Endothelial cell (in vitro differentiated cells): ENCODE measurements around the gene DRD2. TPM values are rescaled to one million over a fixed set of nuclear protein-coding genes. Genes with fewer than 3 reads are reported as not detected.

Experiments used
- DNase-seq: peaks from one replicate; pipeline ENCODE4 v3.0.0; 2021; ENCODE audit warnings: low spot score
- H3K27ac Mint-ChIP-seq: one replicate; pipeline ENCODE4 v1.8.0; 2021; ENCODE audit warnings: mixed read lengths, inconsistent platforms; ENCODE audit not compliant: unreplicated experiment
- H3K27me3 Mint-ChIP-seq: one replicate; pipeline ENCODE4 v1.8.0; 2021; ENCODE audit warnings: mild to moderate bottlenecking, moderate library complexity, mixed read lengths, inconsistent platforms; ENCODE audit not compliant: unreplicated experiment
- H3K36me3 Mint-ChIP-seq: one replicate; pipeline ENCODE4 v1.8.0; 2021; ENCODE audit warnings: mild to moderate bottlenecking, low read depth, mixed read lengths, inconsistent platforms; ENCODE audit not compliant: unreplicated experiment
- H3K4me1 Mint-ChIP-seq: one replicate; pipeline ENCODE4 v1.8.0; 2021; ENCODE audit warnings: mild to moderate bottlenecking, mixed read lengths, inconsistent platforms; ENCODE audit not compliant: unreplicated experiment
- H3K4me3 Mint-ChIP-seq: one replicate; pipeline ENCODE4 v1.8.0; 2021; ENCODE audit warnings: mild to moderate bottlenecking, mixed read lengths, inconsistent platforms; ENCODE audit not compliant: unreplicated experiment
- H3K9me3 Mint-ChIP-seq: one replicate; pipeline ENCODE4 v1.8.0; 2021; ENCODE audit warnings: mixed read lengths, inconsistent platforms; ENCODE audit not compliant: unreplicated experiment
- microRNA-seq: library from miRNA; unstranded; fragments of <30 nt; microRNA quantifications from one replicate; pipeline ENCODE4, GENCODE V29; 2020; ENCODE audit not compliant: unreplicated experiment
- total RNA-seq: library from RNA; stranded (reverse); fragmentation: NEBNext Ultra II Directional; extraction: Animal tissue kit (Norgen Biotek cat#: 25700); gene quantifications from one replicate; pipeline ENCODE4 v1.2.1, GENCODE V29; 2021; ENCODE audit not compliant: unreplicated experiment
- TF ChIP-seq, protein P1 (sequence below): fragments of 200-600 bp; sonication (generic); IDR thresholded peaks from one replicate; pipeline ENCODE4 v1.5.0; 2021; ENCODE audit warnings: antibody characterized with exemption; ENCODE audit not compliant: unreplicated experiment

DRD2 gene
- total RNA-seq, 1 donor from 2014 or later, result 1.3 TPM

DNA sequence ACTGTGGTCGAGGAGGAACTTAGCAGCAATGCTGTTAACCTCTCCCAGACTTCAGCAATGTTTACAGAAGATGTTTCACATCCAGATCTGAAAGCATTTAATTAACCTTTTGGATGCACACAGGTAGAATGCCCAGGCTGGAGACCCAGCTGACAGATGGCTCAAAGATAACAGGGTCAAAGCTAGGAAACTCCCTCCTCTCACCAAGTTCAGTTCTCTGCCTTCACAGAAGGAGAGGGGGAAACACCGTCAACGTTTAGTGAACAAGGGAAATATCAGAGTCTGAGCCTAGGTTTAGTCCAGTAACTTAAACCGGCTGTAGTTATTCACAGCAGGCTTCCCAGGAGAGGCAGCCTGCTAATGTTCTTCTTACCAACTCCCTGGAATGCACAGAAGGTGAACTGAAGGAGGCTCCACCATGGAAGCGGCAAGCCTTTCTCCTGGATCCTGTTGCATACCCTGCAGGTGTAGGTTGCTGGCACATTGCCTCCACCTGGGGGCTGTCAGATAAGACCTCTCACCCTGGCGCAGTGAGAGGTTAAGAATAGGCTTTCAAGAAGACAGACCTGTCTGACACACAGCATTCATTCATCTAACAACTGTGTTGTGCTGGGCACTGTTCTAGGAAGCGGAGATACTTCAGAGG lies 111.1 kb downstream of the DRD2 start:
- peaks cover 7% of the 10 kb centered on the region for H3K36me3 Mint-ChIP-seq
- DNase-seq, result no peak
- H3K9me3 Mint-ChIP-seq, result no peaks in the 10 kb centered on the region
- peaks cover 5% of the 10 kb centered on the region for H3K27me3 Mint-ChIP-seq
- peaks cover 28% of the 10 kb centered on the region for H3K4me1 Mint-ChIP-seq
- TF ChIP-seq, protein P1, sequence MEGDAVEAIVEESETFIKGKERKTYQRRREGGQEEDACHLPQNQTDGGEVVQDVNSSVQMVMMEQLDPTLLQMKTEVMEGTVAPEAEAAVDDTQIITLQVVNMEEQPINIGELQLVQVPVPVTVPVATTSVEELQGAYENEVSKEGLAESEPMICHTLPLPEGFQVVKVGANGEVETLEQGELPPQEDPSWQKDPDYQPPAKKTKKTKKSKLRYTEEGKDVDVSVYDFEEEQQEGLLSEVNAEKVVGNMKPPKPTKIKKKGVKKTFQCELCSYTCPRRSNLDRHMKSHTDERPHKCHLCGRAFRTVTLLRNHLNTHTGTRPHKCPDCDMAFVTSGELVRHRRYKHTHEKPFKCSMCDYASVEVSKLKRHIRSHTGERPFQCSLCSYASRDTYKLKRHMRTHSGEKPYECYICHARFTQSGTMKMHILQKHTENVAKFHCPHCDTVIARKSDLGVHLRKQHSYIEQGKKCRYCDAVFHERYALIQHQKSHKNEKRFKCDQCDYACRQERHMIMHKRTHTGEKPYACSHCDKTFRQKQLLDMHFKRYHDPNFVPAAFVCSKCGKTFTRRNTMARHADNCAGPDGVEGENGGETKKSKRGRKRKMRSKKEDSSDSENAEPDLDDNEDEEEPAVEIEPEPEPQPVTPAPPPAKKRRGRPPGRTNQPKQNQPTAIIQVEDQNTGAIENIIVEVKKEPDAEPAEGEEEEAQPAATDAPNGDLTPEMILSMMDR, result no peak
- no peak overlapping the region for H3K4me3 Mint-ChIP-seq
- no peak overlapping the region for H3K27ac Mint-ChIP-seq

DNA sequence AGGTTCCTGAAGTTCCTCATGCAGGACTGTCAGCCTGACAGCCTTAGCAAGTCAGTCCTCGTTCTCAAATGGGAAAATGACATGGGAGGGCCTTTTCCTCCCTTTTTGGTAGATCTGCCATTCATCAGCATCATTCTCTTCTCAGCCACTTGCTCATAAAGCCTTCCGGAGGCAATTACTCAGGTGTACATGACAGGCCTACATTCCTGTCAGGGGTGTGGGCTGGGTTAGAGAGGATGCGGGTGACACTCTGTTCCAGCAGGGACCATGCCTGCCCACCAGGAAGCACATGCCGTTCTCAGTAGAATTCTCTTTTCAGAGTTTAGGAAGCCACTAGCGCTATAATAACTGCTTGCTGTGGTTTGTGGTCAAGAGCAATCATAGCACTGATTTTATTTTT lies 111.8 kb downstream of the DRD2 start:
- TF ChIP-seq, protein P1, result no peak
- Mint-ChIP-seq H3K9me3 (no peaks in the 10 kb centered on the region), H3K27ac (no peak overlapping the region), H3K27me3 (peaks cover 7% of the 10 kb centered on the region), H3K4me1 (peaks cover 28% of the 10 kb centered on the region), H3K36me3 (peaks cover 11% of the 10 kb centered on the region), H3K4me3 (no peak overlapping the region)
- no peak for DNase-seq

Small RNAs within 50 kb of the gene (microRNA-seq; reads per million reads assigned to microRNA genes)
- gene MIR4301, result not detected

Other genes starting within 250 kb of the DRD2 start
- gene TTC12, start 160.8 kb downstream of the DRD2 start, total RNA-seq, result 11.1 TPM
- 0.18 TPM for gene ANKK1, start 87.6 kb downstream of the DRD2 start, total RNA-seq
- gene TMPRSS5, start 230.9 kb upstream of the DRD2 start, total RNA-seq, result 2.7 TPM